Stomach (tissue), 9 donors: ENCODE results near the gene GDI2. TPM values are rescaled to one million over a fixed set of nuclear protein-coding genes. Genes with fewer than 3 reads are reported as not detected.

Experiments used
- DNase-seq, 2 donors: peaks; one replicate each; pipeline versions ENCODE4 v3.0.0 to v3.0.0-alpha.2; 2013 to 2019
- H3K27ac ChIP-seq, 5 donors: fragments of 200-600 bp in 4 of 5; sonication (generic) in 4 of 5; one replicate each; pipeline ENCODE4 v1.5.1; 2013 to 2019; ENCODE audit warnings: mild to moderate bottlenecking in 1 of 5, moderate library complexity in 1 of 5
- H3K27me3 ChIP-seq, 3 donors: fragments of 200-600 bp; sonication (generic); one replicate each; pipeline ENCODE4 v1.5.1; 2017 to 2019; ENCODE audit warnings: mixed run types in 1 of 3
- H3K36me3 ChIP-seq, 4 donors: fragments of 200-600 bp; sonication (generic); 1 replicate in 3 of 4; 2 replicates in 1 of 4; pipeline ENCODE4 v1.5.1; 2016 to 2019
- H3K4me1 ChIP-seq, 4 donors: fragments of 200-600 bp; sonication (generic); one replicate each; pipeline ENCODE4 v1.5.1; 2016 to 2019
- H3K4me3 ChIP-seq, 4 donors: fragments of 200-600 bp; sonication (generic) in 3 of 4; one replicate each; pipeline ENCODE4 v1.5.1; 2016 to 2019; ENCODE audit warnings: mild to moderate bottlenecking in 1 of 4
- H3K9me3 ChIP-seq, 4 donors: fragments of 200-600 bp; sonication (generic); one replicate each; pipeline ENCODE4 v1.5.1; 2016 to 2019
- CTCF ChIP-seq, 7 experiments: fragments of 450-650 bp in 4 of 7; fragments of 200-600 bp in 3 of 7; sonication (generic) in 3 of 7; IDR thresholded peaks; one replicate each; pipeline ENCODE4 v1.5.1; 2016 to 2019; ENCODE audit warnings: antibody characterized with exemption in 7 of 7, control low read depth in 2 of 7, mild to moderate bottlenecking in 1 of 7
- EP300 ChIP-seq: sonication (generic); formaldehyde crosslinking; IDR thresholded peaks from one replicate; pipeline ENCODE4 v1.6.1; 2017; ENCODE audit warnings: antibody characterized with exemption
- POLR2A ChIP-seq, 4 donors: fragments of 450-650 bp; IDR thresholded peaks; one replicate each; pipeline ENCODE4 v1.6.1; 2016; ENCODE audit warnings: antibody characterized with exemption in 4 of 4, control low read depth in 2 of 4, mild to moderate bottlenecking in 1 of 4, moderate library complexity in 1 of 4
- POLR2AphosphoS5 ChIP-seq, 3 donors: sonication (generic); formaldehyde crosslinking; IDR thresholded peaks; one replicate each; pipeline ENCODE4 v1.6.1; 2016; ENCODE audit warnings: antibody characterized with exemption in 3 of 3
- WGBS, 5 donors: extraction: QIAGEN DNeasy Blood & Tissue Kit in 3 of 5; methylation state at CpG; one replicate each; pipeline versions ENCODE4 v1.1.5 to v1.1.7; 2013 to 2018; 5-methylcytosine and 5-hydroxymethylcytosine counted together
- intact Hi-C: fragments of 100-400 bp; cut with DNase I; formaldehyde crosslinking; loops from one replicate; pipeline ENCODE4 v1.15.1; 2023; ENCODE audit warnings: low total_unique reads
- polyA plus RNA-seq, 3 donors: library from polyadenylated mRNA; stranded (reverse); fragments of 200-250 nt; gene quantifications; one replicate each; pipeline ENCODE4 v1.2.3, GENCODE V29; 2013
- total RNA-seq, 5 donors: library from RNA; depleted of rRNA; stranded (reverse); fragments of >200 nt; gene quantifications; one replicate each; pipeline versions ENCODE4 v1.1.0 to v1.2.3, GENCODE V29; 2014 to 2016
- donor health status: healthy with polysubstance abuse.
- donor health status: Bipolar disorder and iron deficiency.
- donor health status: healthy.

GDI2 gene
- total and polyA plus RNA-seq, 8 donors = 63.4 to 600 (median 157) TPM

DNA sequence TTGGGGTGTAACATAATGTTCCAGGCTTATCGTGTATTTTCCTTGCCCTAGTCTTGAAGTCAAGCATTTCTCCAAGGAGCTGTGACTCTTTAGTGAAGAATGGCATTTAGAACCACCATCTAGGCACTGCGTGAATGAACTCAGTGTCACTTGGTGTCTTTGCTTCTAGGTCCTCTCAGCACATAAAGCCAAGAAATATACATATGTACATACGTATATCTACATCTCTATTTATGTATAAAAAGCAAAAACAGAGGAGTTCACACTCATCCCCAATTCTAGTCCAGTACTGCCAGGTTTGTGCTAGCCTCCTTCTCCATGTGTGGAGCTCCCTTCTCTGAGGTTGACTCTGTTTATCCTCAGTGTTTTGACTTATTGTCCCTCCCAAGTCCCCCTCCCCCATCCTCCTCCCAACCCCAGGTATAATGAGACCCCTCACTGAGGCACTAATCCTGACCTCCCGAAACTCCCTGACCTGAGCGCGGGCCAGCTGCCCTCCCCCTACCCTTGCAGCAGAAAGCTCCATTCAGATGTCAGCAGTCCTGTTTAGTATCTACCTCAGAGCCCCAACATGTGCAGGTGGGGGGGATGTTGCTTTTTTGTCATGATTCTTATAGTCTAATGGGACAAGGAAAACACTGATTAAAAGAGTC lies 61.5 kb downstream of the GDI2 start:
- TF ChIP-seq CTCF (IDR thresholded peaks at IDR 0.05) (no peak), POLR2A (IDR thresholded peaks at IDR 0.05) (no peak), EP300 (no peak), POLR2AphosphoS5 (IDR thresholded peaks at IDR 0.05) (no peak)
- intact Hi-C loops = no loop called here
- no peaks in the 10 kb centered on the region for H3K27me3 ChIP-seq
- DNase-seq = no peak
- 62 to 77% (median 64%) methylated on average over 6 of the region's 6 CpGs for WGBS, 5 donors
- H3K36me3 ChIP-seq = peaks cover 13 to 70% (median 67%) of the 10 kb centered on the region in 4 donors
- H3K9me3 ChIP-seq = no peaks in the 10 kb centered on the region
- H3K4me1 ChIP-seq = no peaks in the 10 kb centered on the region
- H3K4me3 ChIP-seq = no peak overlapping the region
- no peak overlapping the region for H3K27ac ChIP-seq

- Histone ChIP-seq H3K9me3 (no peaks in the 10 kb centered on the region), H3K4me3 (no peak overlapping the region), H3K27ac (no peak overlapping the region), H3K27me3 (no peaks in the 10 kb centered on the region), H3K4me1 (no peaks in the 10 kb centered on the region), H3K36me3 (peaks cover 23 to 84% (median 78%) of the 10 kb centered on the region in 4 donors)
- DNase-seq = no peak
- TF ChIP-seq POLR2A (IDR thresholded peaks at IDR 0.05) = no peak
- no peak for TF ChIP-seq EP300
- TF ChIP-seq CTCF (IDR thresholded peaks at IDR 0.05) = no peak
- no peak for TF ChIP-seq POLR2AphosphoS5 (IDR thresholded peaks at IDR 0.05)
- WGBS, 5 donors = 69 to 81% (median 73%) methylated on average over 4 of the region's 4 CpGs
- intact Hi-C loops = no loop called here
These were observed 64.8 kb downstream of the GDI2 start for GRCh38 chr10:5748394-5748803.

- 87 to 91% (median 88%) methylated on average over 4 of the region's 4 CpGs for WGBS, 5 donors
- Histone ChIP-seq H3K4me3 (no peak overlapping the region), H3K27ac (no peak overlapping the region), H3K4me1 (no peaks in the 10 kb centered on the region), H3K27me3 (no peaks in the 10 kb centered on the region), H3K9me3 (no peaks in the 10 kb centered on the region), H3K36me3 (peaks cover 23 to 88% (median 83%) of the 10 kb centered on the region in 4 donors)
- no peak for TF ChIP-seq POLR2AphosphoS5 (IDR thresholded peaks at IDR 0.05)
- no peak for DNase-seq
- intact Hi-C loops = no loop called here
These were observed 67.0 kb downstream of the GDI2 start for GRCh38 chr10:5746197-5746596.

GRCh38 chr10:5744849-5745248 lies 68.4 kb downstream of the GDI2 start:
- Histone ChIP-seq H3K9me3 (no peaks in the 10 kb centered on the region), H3K4me3 (no peak overlapping the region), H3K36me3 (peaks cover 23 to 99% (median 94%) of the 10 kb centered on the region in 4 donors), H3K27ac (no peak overlapping the region), H3K4me1 (no peaks in the 10 kb centered on the region), H3K27me3 (no peaks in the 10 kb centered on the region)
- intact Hi-C loops = no loop called here
- TF ChIP-seq POLR2A (IDR thresholded peaks at IDR 0.05) = no peak
- no peak for TF ChIP-seq EP300
- no peak for TF ChIP-seq CTCF (IDR thresholded peaks at IDR 0.05)
- no peak for TF ChIP-seq POLR2AphosphoS5 (IDR thresholded peaks at IDR 0.05)
- no peak for DNase-seq
- WGBS, 5 donors = 87 to 91% (median 88%) methylated on average over 5 of the region's 5 CpGs

DNA sequence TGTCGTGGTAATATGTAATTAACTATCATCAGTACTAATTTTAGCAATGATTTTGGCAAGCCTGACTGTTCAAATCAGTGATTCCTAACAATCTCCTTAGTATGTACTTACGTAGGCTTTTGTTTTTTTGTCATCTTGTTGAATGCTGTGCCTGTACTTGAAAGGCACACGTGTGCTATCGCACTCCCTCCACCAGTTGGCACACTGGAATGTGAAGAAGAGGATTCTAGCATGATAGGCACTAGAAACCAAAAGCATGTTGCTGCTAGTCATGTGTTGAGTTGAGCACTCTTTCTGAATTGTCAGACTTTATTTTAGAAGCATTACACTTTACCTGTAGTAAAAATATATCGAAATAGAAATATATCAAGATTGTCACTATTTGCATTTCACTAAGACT lies 69.5 kb downstream of the GDI2 start:
- H3K4me3 ChIP-seq = no peak overlapping the region
- H3K27me3 ChIP-seq = no peaks in the 10 kb centered on the region
- no peaks in the 10 kb centered on the region for H3K9me3 ChIP-seq
- no peak for TF ChIP-seq POLR2A (IDR thresholded peaks at IDR 0.05)
- no peak for TF ChIP-seq EP300
- TF ChIP-seq POLR2AphosphoS5 (IDR thresholded peaks at IDR 0.05) = no peak
- no peak for TF ChIP-seq CTCF (IDR thresholded peaks at IDR 0.05)
- no peak overlapping the region for H3K27ac ChIP-seq
- DNase-seq = no peak
- H3K36me3 ChIP-seq = peaks cover 23 to 92% (median 88%) of the 10 kb centered on the region in 4 donors
- H3K4me1 ChIP-seq = no peaks in the 10 kb centered on the region
- 72 to 78% (median 75%) methylated on average over 5 of the region's 5 CpGs for WGBS, 5 donors
- intact Hi-C loops = no loop called here
